Measurements from ENCODE around the gene TMEM151B.

Gene TMEM151B

DNA sequence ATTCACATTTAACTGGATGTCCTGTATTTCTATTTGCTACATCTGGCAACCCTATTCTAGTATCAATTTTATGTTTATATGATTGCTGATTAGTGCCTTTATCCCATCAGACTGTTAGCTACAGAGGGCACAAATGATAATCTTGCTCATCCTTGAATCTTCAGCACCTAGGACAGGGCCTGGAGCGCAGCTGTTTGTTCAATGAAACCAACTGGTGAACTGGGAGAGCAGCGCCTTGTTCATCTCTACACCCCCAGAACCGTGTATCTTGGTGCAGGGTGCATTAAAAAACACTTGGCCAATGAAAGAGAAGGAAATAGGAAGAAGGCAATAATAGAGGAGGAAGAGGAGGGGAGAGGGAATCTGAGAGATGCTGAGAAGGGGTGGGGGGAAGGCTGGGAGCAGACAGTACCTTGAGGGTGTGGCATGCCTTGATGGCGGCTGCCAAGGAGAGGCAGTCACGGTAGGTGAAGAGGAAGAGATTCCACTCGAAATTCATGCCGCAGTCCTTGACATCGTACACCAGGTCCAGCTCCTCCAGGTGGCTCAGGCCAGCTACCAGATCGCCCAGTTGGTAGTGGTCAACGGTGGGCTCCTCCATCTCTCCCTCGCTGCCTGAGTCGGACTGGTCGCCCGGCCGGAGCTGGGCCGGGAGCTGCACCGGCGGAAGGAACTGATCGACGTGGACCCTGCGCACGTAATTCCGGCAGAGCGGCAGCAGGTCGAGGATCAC is 15.5 kb downstream of the TMEM151B start:
- no peak for DNase-seq

DNA sequence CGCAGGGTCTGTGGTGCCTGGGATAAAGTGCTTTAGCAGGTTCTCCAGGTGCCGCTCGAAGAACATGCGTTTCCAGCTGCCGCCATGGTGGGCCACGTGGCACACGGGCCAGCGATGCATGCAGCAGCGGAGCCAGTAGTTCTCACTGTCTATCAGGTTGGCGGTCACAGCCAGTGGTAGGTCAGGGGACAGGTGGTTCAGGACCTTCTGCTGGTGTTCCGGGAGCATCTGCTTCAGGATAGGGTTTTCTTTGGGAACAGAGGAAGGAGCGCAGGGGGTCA is 16.0 kb downstream of the TMEM151B start:
- DNase-seq, result no peak

DNA sequence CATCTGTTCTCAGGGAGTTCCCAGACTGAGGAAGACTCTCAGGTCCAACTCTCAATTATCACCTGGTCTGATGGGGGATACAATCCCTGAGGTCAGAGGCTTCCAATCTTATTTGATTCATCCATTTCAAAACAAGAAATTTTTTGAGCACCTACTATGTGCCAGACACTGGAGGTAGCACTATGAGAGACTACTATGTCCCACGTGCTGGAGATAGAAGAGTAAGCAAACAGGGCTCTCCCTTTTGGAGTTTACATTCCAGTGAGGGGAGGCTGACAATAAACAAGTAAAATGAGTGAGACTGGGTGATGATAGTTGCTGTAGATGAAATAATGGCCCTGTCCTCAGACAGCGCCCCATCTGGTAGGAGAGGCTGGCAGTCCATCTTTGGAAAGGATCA is 16.5 kb downstream of the TMEM151B start:
- no peak for DNase-seq

DNA sequence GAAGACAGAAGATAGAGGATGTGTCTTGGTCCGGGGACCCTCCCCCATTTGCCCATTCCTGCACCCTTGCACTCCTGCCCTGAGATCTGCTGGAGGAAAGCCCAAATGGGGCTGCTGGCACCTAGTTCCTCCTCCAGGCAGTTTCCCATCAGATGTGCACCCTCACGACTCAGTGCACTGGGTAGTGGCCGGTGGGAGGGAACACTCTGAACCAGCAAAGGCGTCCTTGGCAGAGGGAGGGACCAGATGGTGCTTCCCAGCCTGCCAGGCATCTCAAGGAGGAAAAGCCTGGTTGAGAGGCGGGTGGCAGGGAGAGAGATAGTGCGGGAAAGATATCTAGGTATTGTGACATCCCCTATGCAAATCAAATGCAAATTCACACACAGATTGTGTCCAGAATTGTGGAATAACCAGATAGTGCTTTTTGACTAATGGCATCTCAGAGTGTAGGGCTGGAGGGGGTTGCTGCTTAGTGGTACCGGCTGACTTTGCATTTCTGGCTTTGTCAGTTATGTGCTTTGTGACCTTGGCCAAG is 19.5 kb downstream of the TMEM151B start:
- no peak for DNase-seq

DNA sequence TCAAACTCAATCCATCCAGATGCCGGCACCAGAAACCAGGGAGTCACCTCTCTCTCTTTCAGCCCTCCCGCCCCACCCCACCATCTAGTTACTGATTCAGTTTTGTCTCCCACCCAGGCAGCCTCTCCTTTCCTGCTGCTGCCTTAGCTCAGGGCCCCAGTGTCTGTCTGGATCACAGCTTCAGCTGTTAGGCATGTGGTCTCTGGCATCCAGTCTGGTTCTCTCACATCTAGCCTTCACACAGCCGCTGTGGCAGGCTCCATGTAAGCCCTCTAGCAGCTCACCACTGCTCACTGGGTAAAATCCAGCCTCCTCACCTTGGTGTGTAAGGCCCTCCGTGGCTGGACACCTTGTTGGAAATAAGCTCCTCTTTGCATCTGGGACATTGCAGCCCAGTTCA is 21.6 kb downstream of the TMEM151B start:
- no peak for DNase-seq

DNA sequence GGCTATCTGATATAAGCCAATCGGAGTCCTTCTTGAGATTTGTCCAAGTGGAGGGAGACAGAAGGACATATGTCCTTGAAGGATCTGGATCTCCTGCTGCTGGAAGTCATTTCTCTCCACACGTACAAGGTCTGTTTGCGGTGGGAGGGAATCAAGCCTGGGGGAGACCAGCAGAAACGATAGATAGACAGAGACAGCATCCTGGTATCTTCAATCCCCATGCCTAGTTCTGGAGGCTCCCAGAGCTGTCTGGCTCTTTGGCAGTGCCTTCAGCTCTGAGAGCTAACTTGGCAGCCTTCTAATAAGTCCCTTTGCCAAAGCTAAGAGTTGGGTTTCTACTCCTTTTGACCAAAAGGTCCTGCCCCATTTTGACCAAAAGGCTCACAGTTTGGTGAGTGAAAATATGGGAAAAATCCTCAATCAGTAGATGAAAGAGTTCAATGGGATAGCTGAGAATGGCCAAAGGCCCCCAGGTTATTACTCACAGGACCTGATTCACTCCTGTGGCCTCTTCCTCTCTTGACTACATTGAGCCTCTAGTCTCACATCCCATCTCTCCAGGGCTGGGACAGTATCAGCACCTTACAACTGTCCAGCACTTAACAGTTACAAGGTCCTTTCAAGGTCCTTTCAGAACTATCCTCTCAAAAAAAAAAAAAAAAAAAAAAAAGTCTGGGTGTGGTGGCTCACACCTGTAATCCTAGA is 22.6 kb downstream of the TMEM151B start:
- no peak for DNase-seq

DNA sequence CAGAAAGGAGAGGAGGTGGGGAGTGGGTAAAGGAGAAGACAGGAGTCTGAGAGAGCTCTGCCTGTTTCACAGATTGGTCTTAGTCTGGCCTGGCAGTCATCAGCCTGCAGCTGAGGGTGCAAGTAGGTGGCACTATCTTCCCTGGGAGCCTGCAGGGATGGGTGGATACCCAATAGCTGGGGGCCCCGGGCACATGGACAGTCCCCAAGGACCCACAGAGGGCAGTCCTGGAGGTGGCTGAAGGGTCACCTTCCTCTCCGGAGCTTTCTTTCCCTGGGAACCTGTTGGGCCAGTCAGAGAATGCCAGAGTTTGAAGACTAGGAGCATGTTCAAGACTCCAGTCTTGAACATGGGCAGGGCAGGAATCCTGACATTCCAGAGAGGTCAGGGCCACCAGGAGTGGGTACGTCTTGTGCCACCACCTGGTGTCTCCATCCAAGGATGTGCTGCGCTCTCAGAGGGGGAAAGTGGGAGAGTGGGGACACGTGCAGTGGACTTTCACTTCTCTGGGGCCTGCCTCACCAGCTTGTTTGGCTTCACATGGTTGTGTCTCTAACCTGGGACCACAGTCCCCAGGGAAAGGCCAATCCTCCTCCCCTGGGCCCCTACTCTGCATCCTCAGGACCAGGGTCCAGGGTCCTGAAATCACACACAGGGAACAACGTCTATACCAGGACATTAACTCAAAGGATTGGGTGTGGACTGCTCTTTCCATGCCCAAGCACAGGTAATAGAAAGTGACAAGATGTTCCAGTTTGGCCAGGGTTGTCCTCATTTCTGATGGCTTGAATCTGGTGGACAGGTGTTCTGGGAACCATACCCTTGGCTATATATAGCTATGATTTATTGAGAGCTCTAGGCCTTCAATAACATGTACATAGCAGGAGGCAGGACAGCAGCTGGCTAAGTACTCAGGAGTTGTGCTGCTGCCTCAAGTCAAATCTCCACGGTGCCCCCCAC is 24.9 kb downstream of the TMEM151B start:
- DNase-seq, result no peak

DNA sequence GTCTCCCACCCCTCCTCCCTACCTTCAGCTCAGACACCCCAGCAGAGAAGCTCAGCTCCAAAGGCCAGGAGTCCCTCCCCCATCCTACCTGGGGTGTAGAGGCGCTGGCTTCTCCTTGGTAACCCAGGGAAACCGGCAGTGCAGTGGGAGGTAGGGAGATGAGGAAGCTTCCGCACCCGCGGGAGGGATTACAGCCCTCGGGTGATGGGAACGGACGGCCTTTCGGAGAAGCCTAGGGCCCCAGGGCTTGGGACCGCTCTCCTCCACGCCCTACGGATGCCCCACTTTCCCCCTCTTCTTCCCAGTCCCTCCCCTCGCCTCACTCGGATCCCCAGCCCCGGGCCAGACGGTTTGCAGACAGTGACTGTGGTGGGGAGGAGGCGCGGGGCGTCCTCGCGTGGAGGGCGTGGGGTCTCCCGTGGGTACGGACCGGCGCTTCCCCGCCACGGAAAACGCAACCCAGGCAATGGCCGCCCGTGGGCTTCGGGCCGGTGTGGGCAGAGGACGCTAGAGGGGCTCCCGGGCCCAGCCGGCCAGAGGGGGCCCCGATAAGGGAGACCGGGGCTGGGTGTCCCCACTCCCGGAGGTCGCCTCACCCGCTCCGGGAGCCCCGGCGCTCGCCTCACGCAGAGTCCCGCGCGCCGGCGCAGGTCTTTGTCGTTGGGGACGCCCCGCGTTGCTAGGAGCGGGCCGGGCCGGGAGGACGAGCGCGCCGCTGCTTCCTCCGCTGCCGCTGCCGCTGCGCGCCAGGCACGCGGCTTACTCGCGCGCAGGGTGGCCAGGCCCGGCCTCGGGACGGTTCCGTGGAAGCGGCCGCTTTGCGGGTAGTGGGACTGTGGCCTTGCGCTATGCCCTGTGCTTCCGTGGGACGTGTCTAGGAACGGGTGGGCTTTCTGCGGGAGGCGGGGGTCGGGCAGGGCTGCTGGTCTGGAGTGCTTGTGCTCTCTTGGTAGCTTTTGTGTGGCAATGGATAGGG is 27.1 kb downstream of the TMEM151B start:
- peak; percentile 55 for DNase-seq

DNA sequence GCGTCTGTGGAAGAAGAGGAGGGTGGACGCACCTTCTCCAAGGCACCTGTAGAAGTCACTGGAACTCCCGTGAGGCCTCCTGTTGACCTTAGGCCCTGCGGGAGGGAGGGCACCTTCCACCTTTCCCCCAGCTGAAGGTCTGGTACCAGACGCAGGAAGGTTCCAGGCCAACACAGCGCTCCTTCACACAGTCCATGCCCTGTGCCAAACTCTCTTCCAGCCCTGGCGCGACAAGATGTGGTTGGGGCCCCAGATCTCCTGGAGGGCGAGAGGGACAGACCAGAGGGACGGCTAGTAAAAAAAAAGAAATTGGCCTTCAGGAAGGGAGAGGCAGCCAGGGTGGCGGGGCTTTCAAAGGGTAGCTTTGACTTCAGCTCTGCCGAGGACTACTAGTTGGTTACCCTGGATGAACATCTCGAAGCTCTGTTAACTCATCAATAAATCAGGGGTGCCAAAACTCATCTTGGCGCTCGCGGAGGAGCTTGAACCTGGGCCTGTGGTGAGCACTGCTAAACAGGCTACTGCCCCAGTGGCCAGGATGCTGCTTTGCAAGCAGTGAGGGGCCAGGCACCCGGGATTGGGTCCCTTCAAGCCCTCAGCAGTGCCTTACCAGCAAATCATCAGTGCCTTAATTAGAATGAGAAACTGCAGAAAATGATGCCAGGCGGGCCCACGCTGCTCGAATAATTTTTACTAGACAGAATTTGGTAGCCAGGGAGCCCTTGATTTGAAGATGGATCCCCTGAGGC is 28.0 kb downstream of the TMEM151B start:
- DNase-seq, result no peak

DNA sequence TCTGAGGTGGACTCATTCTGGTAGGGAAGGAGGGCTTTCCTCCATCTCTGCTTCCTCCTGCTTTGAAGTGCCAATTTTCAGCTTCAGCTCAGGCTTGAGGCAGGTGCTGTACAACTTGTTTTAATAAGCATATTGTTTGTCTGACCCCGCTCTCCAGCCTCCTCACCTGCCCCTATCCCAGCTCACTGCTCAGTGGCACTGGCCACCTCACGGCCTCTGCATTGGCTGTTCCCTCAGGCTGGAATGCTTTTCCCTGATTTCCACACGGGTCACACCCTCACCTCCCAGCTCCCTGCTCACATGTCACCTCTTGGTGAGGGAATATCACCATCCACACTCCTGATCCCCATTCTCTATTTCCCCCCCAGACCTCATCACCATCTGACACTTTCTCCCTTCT is 28.6 kb downstream of the TMEM151B start:
- DNase-seq, result no peak

DNA sequence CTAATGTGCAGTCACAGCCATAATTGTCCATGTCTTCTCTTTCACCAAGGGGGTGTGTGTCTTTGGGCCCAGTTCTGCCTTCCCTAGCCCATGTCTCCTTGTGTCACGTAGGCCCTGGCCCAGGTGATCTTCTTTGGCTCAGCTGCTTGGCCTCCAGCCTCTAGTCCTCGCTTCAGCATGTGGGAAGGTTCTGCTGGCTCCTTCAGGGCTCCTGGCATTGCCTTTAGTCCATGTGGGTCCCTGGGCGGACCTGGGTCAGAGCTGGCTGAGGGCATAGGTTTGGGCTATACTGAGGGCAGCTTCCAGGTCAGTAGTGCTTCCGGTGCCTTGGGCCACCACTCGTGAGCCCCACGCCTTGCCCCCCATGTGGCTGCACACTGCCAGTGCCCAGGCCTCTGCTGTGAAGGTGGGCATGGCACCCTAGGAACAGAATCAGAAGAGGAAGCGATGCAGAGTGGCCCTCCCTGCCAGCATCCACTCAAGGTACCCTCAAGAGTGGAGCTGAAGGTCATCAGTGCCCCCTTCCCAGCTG is 30.1 kb downstream of the TMEM151B start:
- no peak for DNase-seq

DNA sequence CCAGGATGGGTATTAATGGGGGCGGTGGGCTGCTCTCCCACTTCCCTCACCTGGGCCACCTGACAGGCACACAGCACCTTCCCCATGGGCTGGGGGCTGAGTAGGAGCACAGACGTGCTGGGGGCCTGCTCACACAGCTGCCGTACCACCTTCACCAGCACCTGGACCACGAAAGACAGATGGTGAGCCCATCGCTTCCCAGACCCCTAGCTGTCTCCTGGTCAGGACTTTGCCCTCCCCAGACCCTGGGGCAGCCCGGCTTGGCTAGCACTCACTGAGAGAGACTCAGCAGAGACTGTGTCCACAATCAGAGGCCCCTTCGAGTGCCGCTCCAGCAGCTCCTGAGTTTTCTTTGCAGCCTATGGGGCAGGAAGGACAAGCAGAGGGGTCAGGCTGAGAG is 30.9 kb downstream of the TMEM151B start:
- no peak for DNase-seq

DNA sequence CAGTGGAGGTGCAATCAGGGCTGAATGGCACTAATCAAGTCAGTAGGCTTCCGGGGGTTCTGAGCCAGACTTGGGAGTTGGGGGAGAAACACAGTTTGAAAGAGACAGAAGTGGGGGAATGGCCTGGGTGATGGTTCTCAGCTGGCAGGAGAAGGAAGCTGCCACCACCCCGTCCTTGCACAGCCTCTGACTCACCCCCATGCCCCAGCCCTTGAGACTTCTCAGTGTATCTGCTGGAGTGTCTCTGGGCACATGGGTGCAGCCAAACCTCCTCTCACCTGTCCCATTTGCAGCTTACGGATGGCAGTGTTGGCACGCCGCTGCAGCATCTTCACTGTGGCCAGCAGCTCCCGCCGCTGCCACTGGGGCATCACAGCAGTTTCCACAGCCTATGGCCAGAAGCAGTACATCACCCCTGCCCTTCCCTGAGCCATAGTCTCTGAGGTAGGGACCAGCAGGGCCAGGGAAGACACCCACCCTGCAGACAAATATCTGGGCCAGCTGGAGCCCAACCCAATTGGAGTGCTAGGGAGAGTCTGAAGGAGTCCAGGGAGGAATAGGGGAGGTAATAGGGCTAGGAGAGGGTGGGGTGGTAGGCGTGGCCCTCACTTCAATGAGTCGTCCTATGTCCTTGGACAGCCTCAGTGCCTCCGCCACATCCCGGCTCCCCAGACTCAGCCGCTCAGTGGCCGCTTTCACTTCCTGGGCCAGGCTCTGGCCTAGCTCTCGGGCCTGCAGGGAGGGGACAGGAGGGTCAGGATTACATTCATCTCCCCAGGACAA is 31.7 kb downstream of the TMEM151B start:
- no peak for DNase-seq

DNA sequence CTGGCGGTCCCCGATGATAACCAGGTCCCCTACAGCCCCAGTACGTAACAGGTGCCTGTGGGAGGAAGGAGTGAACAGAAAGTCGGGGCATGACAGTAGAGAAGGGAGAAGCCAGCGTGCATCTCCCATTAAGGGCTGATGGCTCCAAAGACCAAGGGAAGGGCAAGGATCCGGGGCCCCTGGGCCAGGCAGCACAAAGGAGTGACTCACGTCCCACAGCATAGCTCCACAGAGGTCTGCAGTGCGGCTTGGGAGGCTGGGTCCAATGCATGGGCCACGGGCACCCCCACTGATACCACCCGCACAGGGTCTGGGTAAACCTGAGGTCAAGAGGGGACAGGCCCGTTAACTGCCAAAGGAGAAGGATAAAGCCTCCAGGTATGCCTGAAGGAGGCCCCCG is 32.6 kb downstream of the TMEM151B start:
- DNase-seq, result no peak

DNA sequence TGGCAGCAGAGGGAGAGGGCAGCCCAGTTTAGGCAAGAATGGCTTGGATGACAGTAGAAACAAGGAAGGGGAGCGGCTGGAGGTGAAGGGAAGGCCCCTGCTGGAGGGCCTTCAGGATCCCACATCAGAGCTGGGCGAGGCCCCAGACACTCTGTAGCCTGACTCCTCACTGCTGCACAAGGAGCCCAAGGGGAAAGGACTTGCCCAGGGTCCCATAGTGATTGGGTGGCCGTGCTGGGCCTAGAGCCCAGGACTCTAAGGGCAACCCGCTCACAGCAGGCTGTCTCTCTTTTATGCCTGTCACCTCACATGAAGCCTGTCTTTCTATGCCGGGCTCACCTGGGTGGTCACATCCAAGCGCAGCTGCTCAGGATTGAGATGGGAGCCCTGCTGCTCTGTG is 33.6 kb downstream of the TMEM151B start:
- DNase-seq, result no peak

DNA sequence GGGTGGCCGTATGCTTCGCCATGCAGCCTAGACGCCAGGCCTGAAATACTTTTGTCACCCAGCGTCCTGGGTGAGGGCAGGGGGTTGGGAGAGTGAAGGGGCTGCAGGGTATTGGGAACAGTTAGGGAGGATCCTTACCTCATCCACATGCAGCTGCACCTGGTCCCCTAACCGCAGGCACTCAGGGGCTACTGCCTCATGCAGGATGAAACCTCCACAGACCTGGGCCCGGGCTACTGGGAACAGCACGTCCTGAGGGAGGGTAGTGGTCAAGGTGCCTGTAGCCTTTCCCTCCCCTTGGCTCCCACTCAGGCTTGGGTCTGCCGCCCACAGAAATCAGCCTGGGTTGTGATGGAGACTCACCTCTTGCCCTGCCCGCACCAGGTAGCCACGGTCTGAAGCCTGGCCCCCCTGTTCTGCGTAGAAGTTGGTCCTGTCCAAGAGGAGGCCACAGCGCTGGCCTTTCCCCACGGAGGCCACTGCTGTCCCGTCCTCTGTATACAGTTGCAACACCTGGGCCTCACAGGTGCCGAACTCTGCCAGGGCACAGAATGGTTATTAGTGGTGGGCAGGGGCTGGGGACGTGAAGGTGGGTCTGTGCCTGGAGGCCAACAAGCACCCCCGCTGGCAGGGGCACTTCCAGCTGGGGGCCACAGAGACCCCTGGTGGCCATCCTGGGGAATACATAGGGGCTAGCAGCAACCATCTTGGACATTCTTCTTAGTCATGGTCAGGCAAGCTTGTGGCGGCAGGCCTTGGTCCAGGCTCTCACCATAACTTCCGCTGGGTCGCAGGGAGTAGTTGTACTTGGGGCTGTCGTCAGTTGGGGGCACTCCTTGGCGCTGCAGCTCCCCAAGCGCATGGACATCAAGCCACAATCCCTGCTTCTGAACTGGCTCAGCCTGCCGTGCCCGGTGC is 34.3 kb downstream of the TMEM151B start:
- peak; percentile 51 for DNase-seq

DNA sequence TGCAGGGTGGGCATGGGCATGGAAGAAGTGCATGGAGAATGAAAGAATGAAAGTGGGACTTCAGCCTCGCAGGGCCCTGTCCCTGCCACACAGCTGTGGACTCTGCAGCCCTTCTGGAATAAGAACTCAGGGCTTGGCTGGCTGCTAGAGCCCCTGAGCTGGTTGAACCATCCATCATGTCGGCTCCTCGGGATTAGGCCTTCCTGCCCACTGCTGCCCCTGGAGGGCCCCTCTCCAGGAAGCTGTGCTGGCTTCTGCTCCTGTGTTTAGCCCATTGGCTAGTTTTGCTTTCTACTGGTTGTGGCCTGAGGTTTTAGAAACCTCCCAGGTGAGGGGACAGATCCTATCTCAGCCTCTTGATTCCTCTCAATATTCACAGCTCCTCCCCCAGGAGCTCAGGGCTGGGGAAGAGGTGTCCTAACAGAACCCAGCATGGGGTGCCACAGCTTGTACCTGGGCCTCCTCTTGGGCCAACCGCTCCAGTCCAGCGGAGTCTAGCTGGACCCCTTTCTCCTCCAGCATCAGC is 35.0 kb downstream of the TMEM151B start:
- DNase-seq, result no peak

DNA sequence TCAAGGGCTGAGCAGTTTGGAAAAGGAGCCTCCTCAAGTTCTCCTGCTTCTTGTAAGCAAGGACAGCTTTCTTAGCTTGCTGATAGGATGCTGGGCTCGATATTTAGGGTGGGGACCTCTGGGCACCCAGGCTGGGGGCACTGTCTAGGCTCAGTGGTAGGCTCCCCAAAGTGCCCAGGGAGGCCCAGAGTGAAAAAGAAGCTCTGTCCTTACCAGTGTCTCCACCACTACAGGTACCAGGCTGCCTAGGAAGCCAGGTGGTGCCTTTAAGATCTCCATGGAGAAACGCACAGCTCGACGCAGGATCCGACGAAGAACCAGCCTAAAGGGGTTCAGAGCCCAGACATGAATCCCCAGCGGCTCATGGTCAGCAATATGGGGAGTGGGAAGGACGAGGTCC is 36.5 kb downstream of the TMEM151B start:
- DNase-seq, result no peak

DNA sequence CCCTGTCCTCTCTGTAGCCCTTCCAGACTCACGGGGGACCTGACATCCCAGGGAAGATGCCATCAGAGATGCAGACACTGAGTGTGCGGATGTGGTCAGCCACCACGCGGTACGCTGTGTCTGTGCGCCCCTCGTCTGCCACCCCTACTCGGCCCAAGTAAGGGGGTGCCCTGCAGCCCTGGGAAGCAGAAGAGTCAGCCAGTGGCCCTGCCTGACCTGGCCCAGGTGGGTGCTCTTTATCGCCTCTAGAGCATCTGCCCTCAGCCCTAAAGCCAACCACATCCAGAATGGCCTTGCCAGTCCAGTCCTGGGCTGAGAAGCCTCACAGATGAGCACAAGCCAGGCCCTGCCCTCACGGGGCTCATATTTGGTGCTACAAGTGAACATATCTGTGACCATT is 37.0 kb downstream of the TMEM151B start:
- DNase-seq, result no peak
